Stimulated activated memory B cell treated with anti-CD40 and anti-IgM and Interleukin-4, amounts not matched to agents 10 μg/mL and 1 μg/mL and 100 μg/mL, for 72 hours (primary cell): ENCODE data around the gene TNS4.
A peak's percentile ranks its signal among the peaks of the same experiment; 100 is the strongest.

Experiments
- ATAC-seq: fragments of 150-1000 bp; cut with Tn5 transposase; 2 replicates; pipeline ENCODE4 v1.10.0; 2021
- H3K27ac Mint-ChIP-seq: one replicate; pipeline ENCODE4 v1.8.0; 2022; ENCODE audit warnings: mild to moderate bottlenecking, mixed read lengths
- H3K27me3 Mint-ChIP-seq: one replicate; pipeline ENCODE4 v1.8.0; 2022; ENCODE audit warnings: mixed read lengths
- H3K36me3 Mint-ChIP-seq: one replicate; pipeline ENCODE4 v1.8.0; 2022; ENCODE audit warnings: mixed read lengths
- H3K4me1 Mint-ChIP-seq: one replicate; pipeline ENCODE4 v1.8.0; 2022; ENCODE audit warnings: mixed read lengths
- H3K4me3 Mint-ChIP-seq: one replicate; pipeline ENCODE4 v1.8.0; 2022; ENCODE audit warnings: mild to moderate bottlenecking, moderate library complexity, mixed read lengths
- H3K9me3 Mint-ChIP-seq: one replicate; pipeline ENCODE4 v1.8.0; 2022; ENCODE audit warnings: mixed read lengths

The TNS4 gene

GRCh38 chr17:40442392-40443195 lies 58.8 kb downstream of the TNS4 start:
- H3K9me3 Mint-ChIP-seq = no peaks in the 10 kb centered on the region
- H3K27ac Mint-ChIP-seq = no peak overlapping the region
- no peak for ATAC-seq
- H3K36me3 Mint-ChIP-seq = no peaks in the 10 kb centered on the region
- peak overlapping the region; percentile 51 for H3K4me3 Mint-ChIP-seq
- no peaks in the 10 kb centered on the region for H3K27me3 Mint-ChIP-seq
- H3K4me1 Mint-ChIP-seq = peaks cover 26% of the 10 kb centered on the region

- H3K27me3 Mint-ChIP-seq = no peaks in the 10 kb centered on the region
- ATAC-seq = no peak
- no peak overlapping the region for H3K4me3 Mint-ChIP-seq
- H3K27ac Mint-ChIP-seq = no peak overlapping the region
- H3K4me1 Mint-ChIP-seq = peaks cover 22% of the 10 kb centered on the region
- no peaks in the 10 kb centered on the region for H3K9me3 Mint-ChIP-seq
- H3K36me3 Mint-ChIP-seq = no peaks in the 10 kb centered on the region
Observed at GRCh38 chr17:40440166-40440565, 61.3 kb downstream of the TNS4 start.

- H3K36me3 Mint-ChIP-seq = no peaks in the 10 kb centered on the region
- H3K4me1 Mint-ChIP-seq = peaks cover 6% of the 10 kb centered on the region
- no peak overlapping the region for H3K27ac Mint-ChIP-seq
- no peak for ATAC-seq
- no peaks in the 10 kb centered on the region for H3K27me3 Mint-ChIP-seq
- H3K4me3 Mint-ChIP-seq = no peak overlapping the region
- H3K9me3 Mint-ChIP-seq = no peaks in the 10 kb centered on the region
Observed at GRCh38 chr17:40437095-40437732, 64.2 kb downstream of the TNS4 start.

- ATAC-seq = no peak
- Mint-ChIP-seq H3K27me3 (peaks cover 4% of the 10 kb centered on the region), H3K4me3 (no peak overlapping the region), H3K36me3 (no peaks in the 10 kb centered on the region), H3K9me3 (no peaks in the 10 kb centered on the region), H3K27ac (no peak overlapping the region), H3K4me1 (peaks cover 6% of the 10 kb centered on the region)
Observed at GRCh38 chr17:40436636-40437035, 64.8 kb downstream of the TNS4 start.

GRCh38 chr17:40433551-40434415 lies 67.6 kb downstream of the TNS4 start:
- no peak for ATAC-seq
- H3K27me3 Mint-ChIP-seq = peaks cover 10% of the 10 kb centered on the region
- no peaks in the 10 kb centered on the region for H3K36me3 Mint-ChIP-seq
- H3K4me3 Mint-ChIP-seq = no peak overlapping the region
- no peak overlapping the region for H3K27ac Mint-ChIP-seq
- H3K9me3 Mint-ChIP-seq = no peaks in the 10 kb centered on the region
- H3K4me1 Mint-ChIP-seq = no peaks in the 10 kb centered on the region

GRCh38 chr17:40432864-40433528 lies 68.4 kb downstream of the TNS4 start:
- no peaks in the 10 kb centered on the region for H3K4me1 Mint-ChIP-seq
- H3K27me3 Mint-ChIP-seq = peaks cover 10% of the 10 kb centered on the region
- H3K9me3 Mint-ChIP-seq = no peaks in the 10 kb centered on the region
- ATAC-seq = no peak
- H3K27ac Mint-ChIP-seq = no peak overlapping the region
- no peak overlapping the region for H3K4me3 Mint-ChIP-seq
- no peaks in the 10 kb centered on the region for H3K36me3 Mint-ChIP-seq

- peak overlapping the region; percentile 5 for H3K27ac Mint-ChIP-seq
- peaks cover 10% of the 10 kb centered on the region for H3K27me3 Mint-ChIP-seq
- no peaks in the 10 kb centered on the region for H3K4me1 Mint-ChIP-seq
- H3K36me3 Mint-ChIP-seq = no peaks in the 10 kb centered on the region
- ATAC-seq = peak; percentile 38
- no peaks in the 10 kb centered on the region for H3K9me3 Mint-ChIP-seq
- H3K4me3 Mint-ChIP-seq = no peak overlapping the region
Observed at GRCh38 chr17:40431231-40431602, 70.2 kb downstream of the TNS4 start.

- Mint-ChIP-seq H3K9me3 (no peaks in the 10 kb centered on the region), H3K4me1 (no peaks in the 10 kb centered on the region), H3K4me3 (no peak overlapping the region), H3K27ac (no peak overlapping the region), H3K27me3 (peaks cover 10% of the 10 kb centered on the region), H3K36me3 (no peaks in the 10 kb centered on the region)
- no peak for ATAC-seq
Observed at GRCh38 chr17:40430272-40431230, 70.9 kb downstream of the TNS4 start.

- H3K4me3 Mint-ChIP-seq = no peak overlapping the region
- no peaks in the 10 kb centered on the region for H3K9me3 Mint-ChIP-seq
- no peak for ATAC-seq
Observed at GRCh38 chr17:40427002-40427491, 74.4 kb downstream of the TNS4 start.

More at GRCh38 chr17:40427002-40427491, 74.4 kb downstream of the TNS4 start:
- Mint-ChIP-seq H3K4me1 (no peaks in the 10 kb centered on the region), H3K27me3 (peaks cover 10% of the 10 kb centered on the region), H3K27ac (no peak overlapping the region), H3K36me3 (no peaks in the 10 kb centered on the region)
